IMR-90 (cell line): Measurements from ENCODE around the gene NPHP4. TPM values are rescaled to one million over a fixed set of nuclear protein-coding genes. Genes with fewer than 3 reads are reported as not detected.

Source experiments
- ATAC-seq: fragments of 200-7000 bp; cut with Tn5 transposase; 2 replicates; pipeline ENCODE4 v1.9.1; 2020; ENCODE audit warnings: low read depth, mild to moderate bottlenecking, moderate library complexity
- BruUV-seq: library from RNA; stranded (reverse); fragments of 400-500 nt; replicated peaks from 2 replicates; lab custom pipeline; 2021; lab: Mats Ljungman, UMichigan
- CTCF ChIA-PET: fragments of 300-600 bp; formaldehyde crosslinking; extraction: SDS; loops from one replicate; lab custom pipeline; 2021; ENCODE audit warnings: antibody characterized with exemption; lab: Yijun Ruan, JAX
- POLR2A ChIA-PET: fragments of 300-600 bp; sonication (Branson Sonifier 250); formaldehyde crosslinking; loops from one replicate; lab custom pipeline; 2022; ENCODE audit warnings: antibody characterized with exemption; ENCODE audit not compliant: unreplicated experiment; lab: Charles Lee
- DNase-seq: peaks from one replicate; pipeline ENCODE4 v3.0.0; 2013
- H2AFZ ChIP-seq: replicated peaks from 2 replicates; pipeline ENCODE3; 2013; ENCODE audit warnings: low read length, mild to moderate bottlenecking; ENCODE audit not compliant: poor library complexity
- H2AK5ac ChIP-seq: 2 replicates; pipeline ENCODE4 v1.6.1; 2013; ENCODE audit warnings: low read depth, low read length, inconsistent platforms
- H2AK9ac ChIP-seq: replicated peaks from 2 replicates; pipeline ENCODE3; 2013; ENCODE audit warnings: mild to moderate bottlenecking, low read depth, low read length, moderate library complexity; ENCODE audit not compliant: poor library complexity
- H2BK120ac ChIP-seq: 2 replicates; pipeline ENCODE4 v1.6.1; 2013; ENCODE audit warnings: low read depth, low read length, inconsistent platforms
- H2BK15ac ChIP-seq: 3 replicates; pipeline ENCODE4 v1.6.1; 2013; ENCODE audit warnings: low read depth, low read length, inconsistent platforms
- H2BK20ac ChIP-seq: 2 replicates; pipeline ENCODE4 v1.6.1; 2013; ENCODE audit warnings: low read depth, mild to moderate bottlenecking, inconsistent platforms, low read length, moderate library complexity
- H2BK5ac ChIP-seq: 2 replicates; pipeline ENCODE4 v1.6.1; 2013; ENCODE audit warnings: mild to moderate bottlenecking, low read depth, low read length, inconsistent platforms; ENCODE audit not compliant: poor library complexity, severe bottlenecking
- H3K14ac ChIP-seq: replicated peaks from 2 replicates; pipeline ENCODE4 v1.6.1; 2013; ENCODE audit warnings: low read depth, low read length, inconsistent platforms
- H3K18ac ChIP-seq: 2 replicates; pipeline ENCODE4 v1.6.1; 2013; ENCODE audit warnings: low read depth, low read length, control low read depth
- H3K23ac ChIP-seq: 2 replicates; pipeline ENCODE4 v1.6.1; 2013; ENCODE audit warnings: low read depth, low read length, inconsistent platforms
- H3K27ac ChIP-seq: 2 replicates; pipeline ENCODE4 v1.5.1; 2013; ENCODE audit warnings: mild to moderate bottlenecking, control low read depth, low read length; ENCODE audit not compliant: insufficient read depth
- H3K27me3 ChIP-seq: 2 replicates; pipeline ENCODE4 v1.6.1; 2013; ENCODE audit warnings: low read length; ENCODE audit not compliant: control insufficient read depth, insufficient read depth
- H3K36me3 ChIP-seq: 2 replicates; pipeline ENCODE4 v1.6.1; 2013; ENCODE audit warnings: low read length, mixed read lengths; ENCODE audit not compliant: control insufficient read depth, insufficient read depth
- H3K4ac ChIP-seq: 2 replicates; pipeline ENCODE4 v1.6.1; 2013; ENCODE audit warnings: low read depth, low read length, inconsistent platforms
- H3K4me1 ChIP-seq: 2 replicates; pipeline ENCODE4 v1.6.1; 2013; ENCODE audit warnings: low read length, mixed read lengths; ENCODE audit not compliant: control insufficient read depth, insufficient read depth
- H3K4me2 ChIP-seq: 2 replicates; pipeline ENCODE4 v1.6.1; 2013; ENCODE audit warnings: low read depth, mild to moderate bottlenecking, control low read depth, low read length, moderate library complexity
- H3K4me3 ChIP-seq: 2 replicates; pipeline ENCODE4 v1.5.1; 2013; ENCODE audit warnings: low read depth, mild to moderate bottlenecking, control low read depth, low read length, moderate library complexity; ENCODE audit not compliant: insufficient read depth
- H3K56ac ChIP-seq: 2 replicates; pipeline ENCODE4 v1.6.1; 2013; ENCODE audit warnings: low read length, inconsistent platforms; ENCODE audit not compliant: insufficient read depth; ENCODE audit errors: extremely low read depth
- H3K79me1 ChIP-seq, 2 experiments: 2 replicates each; pipeline ENCODE4 v1.6.1; 2013; ENCODE audit warnings: low read length in 2 of 2, inconsistent platforms in 1 of 2, low read depth in 1 of 2
- H3K9ac ChIP-seq: 2 replicates; pipeline ENCODE4 v1.6.1; 2013; ENCODE audit warnings: low read depth, low read length, control low read depth
- H3K9me1 ChIP-seq: 2 replicates; pipeline ENCODE4 v1.6.1; 2013; ENCODE audit warnings: low read length, inconsistent platforms; ENCODE audit not compliant: insufficient read depth
- H3K9me3 ChIP-seq: 2 replicates; pipeline ENCODE4 v1.6.1; 2013; ENCODE audit warnings: low read length; ENCODE audit not compliant: control insufficient read depth, insufficient read depth
- H4K20me1 ChIP-seq: 2 replicates; pipeline ENCODE4 v1.6.1; 2013; ENCODE audit warnings: low read length, inconsistent platforms; ENCODE audit not compliant: insufficient read depth
- H4K5ac ChIP-seq: 2 replicates; pipeline ENCODE4 v1.6.1; 2013; ENCODE audit warnings: mild to moderate bottlenecking, low read depth, low read length, control low read depth
- H4K8ac ChIP-seq, 2 experiments: 2 replicates each; pipeline ENCODE4 v1.6.1; 2013; ENCODE audit warnings: low read depth in 2 of 2, low read length in 2 of 2, control low read depth in 1 of 2, inconsistent platforms in 1 of 2
- H4K91ac ChIP-seq: 2 replicates; pipeline ENCODE4 v1.6.1; 2013; ENCODE audit warnings: low read depth, low read length, inconsistent platforms; ENCODE audit not compliant: insufficient read depth
- BHLHE40 ChIP-seq: fragments of 150-350 bp; IDR thresholded peaks from 2 replicates; pipeline ENCODE4 v1.6.1; 2016; ENCODE audit warnings: mild to moderate bottlenecking, low read depth, low read length
- MAZ ChIP-seq: IDR thresholded peaks from 2 replicates; pipeline ENCODE4 v1.6.1; 2012; ENCODE audit warnings: low read depth, mild to moderate bottlenecking, low read length, improper control_type of control experiment, moderate library complexity, borderline replicate concordance
- MXI1 ChIP-seq: IDR thresholded peaks from 2 replicates; pipeline ENCODE4 v1.6.1; 2012; ENCODE audit warnings: low read depth, mild to moderate bottlenecking, low read length, moderate library complexity, borderline replicate concordance
- NFE2L2 ChIP-seq: fragments of 150-350 bp; IDR thresholded peaks from 2 replicates; pipeline ENCODE4 v1.6.1; 2016; ENCODE audit warnings: low read depth, mild to moderate bottlenecking, low read length
- POLR2A ChIP-seq: IDR thresholded peaks from 2 replicates; pipeline ENCODE4 v1.6.1; 2012; ENCODE audit warnings: mild to moderate bottlenecking, low read depth, low read length
- RAD21 ChIP-seq: IDR thresholded peaks from 2 replicates; pipeline ENCODE4 v1.6.1; 2012; ENCODE audit warnings: low read length, improper control_type of control experiment
- RFX5 ChIP-seq: IDR thresholded peaks from 2 replicates; pipeline ENCODE4 v1.8.0; 2012; ENCODE audit warnings: low read depth, mild to moderate bottlenecking, low read length, moderate library complexity
- WGBS, 2 experiments: methylation state at CpG; one replicate each; pipeline versions ENCODE4 v1.1.5 to v1.1.7; 2013; ENCODE audit warnings: missing lambda C conversion rate in 2 of 2; ENCODE audit not compliant: insufficient read length in 1 of 2; ENCODE audit errors: extremely low coverage in 2 of 2; 5-methylcytosine and 5-hydroxymethylcytosine counted together
- dilution Hi-C: fragments of 300-500 bp; cut with HindIII; formaldehyde crosslinking; loops from one replicate; pipeline ENCODE4 v1.14.3; 2018; ENCODE audit warnings: low sequenced_read_pairs; ENCODE audit not compliant: unreplicated experiment
- in situ Hi-C: fragments of 300-500 bp; cut with MboI; formaldehyde crosslinking; loops from 3 replicates; pipeline ENCODE4 v1.14.3; 2019; ENCODE audit warnings: low sequenced_read_pairs, inconsistent platforms, mixed read lengths
- intact Hi-C: fragments of 100-400 bp; cut with micrococcal nuclease; formaldehyde crosslinking; loops from 2 replicates; pipeline ENCODE4 v1.10.0; 2022
- polyA plus RNA-seq, 3 experiments: library from polyadenylated mRNA; depleted of rRNA; stranded (reverse); fragments of >200 nt; gene quantifications; 2 replicates each; pipeline ENCODE4 v1.2.3, GENCODE V29; 2012; ENCODE audit warnings: low replicate concordance in 1 of 3
- total RNA-seq: library from RNA; depleted of rRNA; stranded (reverse); fragments of >200 nt; gene quantifications from 2 replicates; pipeline ENCODE4 v1.2.3, GENCODE V29; 2012

NPHP4 gene
- total and polyA plus RNA-seq, 2 of the 4 experiments (the other 2 are of a cell fraction), result 2.0 to 5.5 TPM

- no peak overlapping the region for H3K4me2 ChIP-seq
- no peak overlapping the region for H2AFZ ChIP-seq
- H3K4me1 ChIP-seq, result peaks cover 10% of the 10 kb centered on the region
- no peak overlapping the region for H2AK5ac ChIP-seq
- in situ Hi-C loops, result no loop called here
- ATAC-seq (no peak), DNase-seq (no peak)
- no peak overlapping the region for H2BK5ac ChIP-seq
- no peak overlapping the region for H3K4me3 ChIP-seq
- H3K27me3 ChIP-seq, result no peaks in the 10 kb centered on the region
- no peak overlapping the region for H3K56ac ChIP-seq
- intact Hi-C loops, result no loop called here
- H3K18ac ChIP-seq, result no peak overlapping the region
- H3K23ac ChIP-seq, result no peak overlapping the region
- H3K9ac ChIP-seq, result no peak overlapping the region
- ChIA-PET POLR2A (no interaction called here), CTCF (no interaction called here)
- no peak overlapping the region for H2AK9ac ChIP-seq
- H2BK15ac ChIP-seq, result no peak overlapping the region
- dilution Hi-C loops, result no loop called here
- TF ChIP-seq RAD21, result no peak
- no peak for TF ChIP-seq RFX5
- TF ChIP-seq BHLHE40, result no peak
- no peak for TF ChIP-seq MXI1
- no peak for TF ChIP-seq MAZ
- no peak for TF ChIP-seq NFE2L2
- no peak for TF ChIP-seq POLR2A
- no peak overlapping the region for H4K8ac ChIP-seq
- H3K4ac ChIP-seq, result no peak overlapping the region
- no peaks in the 10 kb centered on the region for H3K9me1 ChIP-seq
- H3K9me3 ChIP-seq, result no peaks in the 10 kb centered on the region
- H2BK120ac ChIP-seq, result no peak overlapping the region
- H4K5ac ChIP-seq, result no peak overlapping the region
- no peak overlapping the region for H2BK20ac ChIP-seq
- H3K27ac ChIP-seq, result no peak overlapping the region
- no peaks in the 10 kb centered on the region for H3K36me3 ChIP-seq
- 95% methylated on average over 4 of the region's 18 CpGs; no CpG with 5 or more reads in 1 of the 2 experiments for WGBS, 2 experiments
- H4K91ac ChIP-seq, result no peak overlapping the region
- no TSS peak for BruUV-seq
- H4K20me1 ChIP-seq, result no peaks in the 10 kb centered on the region
- no peak overlapping the region for H3K14ac ChIP-seq
- H3K79me1 ChIP-seq, result peaks cover 8 to 13% of the 10 kb centered on the region in 2 experiments; a peak in 3 of 4 replicates
These were observed 2.4 kb downstream of the NPHP4 start for GRCh38 chr1:5989731-5990271.
